GM19351 (cell line): ENCODE measurements around the gene EXOC4.

Experiments used
- ATAC-seq: cut with Tn5 transposase; IDR thresholded peaks from one replicate; pipeline ENCODE4 v1.9.1; 2021; ENCODE audit warnings: mild to moderate bottlenecking, moderate library complexity; ENCODE audit not compliant: unreplicated experiment

Gene EXOC4

GRCh38 chr7:133741078-133741477 lies 488.2 kb downstream of the EXOC4 start:
- ATAC-seq: no peak

DNA sequence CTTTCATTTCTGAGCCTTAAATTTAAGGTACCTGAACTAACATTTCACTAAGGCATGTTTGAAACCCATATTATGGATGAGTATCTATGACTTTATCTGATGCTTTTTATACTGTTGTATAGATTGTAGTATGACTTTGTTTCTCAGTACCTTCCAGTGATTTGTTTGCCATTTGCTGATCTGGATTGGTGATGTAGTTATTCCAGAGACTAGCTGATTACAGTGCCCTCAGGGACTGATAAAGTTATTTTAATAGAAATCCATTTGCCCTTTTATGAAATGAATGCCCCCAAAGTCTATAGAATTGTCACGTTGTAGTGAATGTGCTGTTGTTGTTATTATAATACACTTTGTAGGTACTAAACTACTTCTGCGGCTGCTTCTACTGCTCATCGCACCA lies 488.8 kb downstream of the EXOC4 start:
- ATAC-seq: no peak

DNA sequence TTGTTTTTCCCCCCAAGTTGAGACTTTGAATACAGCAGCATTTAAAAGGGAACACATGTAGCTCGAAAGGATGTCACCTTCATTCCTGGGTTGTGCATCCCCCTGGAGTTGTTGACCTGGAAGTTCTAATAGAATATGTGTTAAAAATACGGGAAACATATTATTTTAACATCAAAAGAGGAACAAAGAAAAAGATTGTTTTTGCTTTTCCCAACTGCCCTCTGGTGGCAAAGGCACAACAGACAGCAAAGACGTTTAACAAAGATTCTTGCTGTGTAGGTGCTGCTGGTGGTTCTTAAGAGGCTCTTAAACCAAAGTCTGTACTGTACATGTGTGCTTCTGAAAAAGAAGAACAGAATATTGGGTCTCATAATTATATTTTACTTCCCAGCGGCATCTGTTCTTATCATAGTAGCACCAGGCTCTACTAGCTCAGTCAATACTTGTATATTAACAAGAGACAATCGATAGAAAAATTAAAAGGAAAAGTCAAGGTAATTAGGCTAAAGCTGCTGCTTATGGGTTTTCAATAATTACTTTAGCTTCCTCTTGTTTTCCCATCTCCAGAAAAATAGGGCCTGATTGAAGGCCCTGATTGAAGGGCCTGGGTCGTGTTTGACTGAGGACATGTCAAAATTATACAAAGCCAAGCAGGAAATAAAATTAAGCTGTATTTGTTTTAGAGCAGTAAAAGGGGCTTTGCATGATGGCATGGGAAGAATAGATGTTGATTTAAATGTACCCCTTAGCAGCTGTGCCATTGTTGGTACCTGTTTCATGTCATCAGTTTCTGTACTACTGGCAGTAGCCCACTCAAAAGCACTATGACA lies 490.0 kb downstream of the EXOC4 start:
- ATAC-seq: no peak

GRCh38 chr7:133744451-133744850 lies 491.6 kb downstream of the EXOC4 start:
- ATAC-seq: no peak

DNA sequence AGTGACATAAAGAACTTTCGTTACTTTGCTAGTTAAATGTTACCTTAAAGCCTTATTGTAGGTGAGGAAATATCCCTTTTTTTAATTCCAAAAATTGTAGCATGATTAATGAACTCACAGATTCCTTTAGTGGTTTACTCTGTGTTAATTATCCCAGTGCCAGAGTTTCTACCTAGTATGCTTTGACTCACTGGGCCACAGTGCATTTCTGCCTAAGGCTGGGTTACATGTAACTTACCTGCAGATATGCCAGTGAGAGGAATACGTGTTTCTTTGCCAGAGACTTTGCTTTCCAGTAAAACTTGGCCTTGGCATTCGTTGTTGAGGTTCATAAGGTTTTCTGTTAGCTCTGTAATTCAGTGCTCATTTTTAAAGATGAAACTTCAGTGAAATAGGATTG lies 493.4 kb downstream of the EXOC4 start:
- no peak for ATAC-seq

- ATAC-seq: no peak
Measured at GRCh38 chr7:133746847-133747246, 494.0 kb downstream of the EXOC4 start.

DNA sequence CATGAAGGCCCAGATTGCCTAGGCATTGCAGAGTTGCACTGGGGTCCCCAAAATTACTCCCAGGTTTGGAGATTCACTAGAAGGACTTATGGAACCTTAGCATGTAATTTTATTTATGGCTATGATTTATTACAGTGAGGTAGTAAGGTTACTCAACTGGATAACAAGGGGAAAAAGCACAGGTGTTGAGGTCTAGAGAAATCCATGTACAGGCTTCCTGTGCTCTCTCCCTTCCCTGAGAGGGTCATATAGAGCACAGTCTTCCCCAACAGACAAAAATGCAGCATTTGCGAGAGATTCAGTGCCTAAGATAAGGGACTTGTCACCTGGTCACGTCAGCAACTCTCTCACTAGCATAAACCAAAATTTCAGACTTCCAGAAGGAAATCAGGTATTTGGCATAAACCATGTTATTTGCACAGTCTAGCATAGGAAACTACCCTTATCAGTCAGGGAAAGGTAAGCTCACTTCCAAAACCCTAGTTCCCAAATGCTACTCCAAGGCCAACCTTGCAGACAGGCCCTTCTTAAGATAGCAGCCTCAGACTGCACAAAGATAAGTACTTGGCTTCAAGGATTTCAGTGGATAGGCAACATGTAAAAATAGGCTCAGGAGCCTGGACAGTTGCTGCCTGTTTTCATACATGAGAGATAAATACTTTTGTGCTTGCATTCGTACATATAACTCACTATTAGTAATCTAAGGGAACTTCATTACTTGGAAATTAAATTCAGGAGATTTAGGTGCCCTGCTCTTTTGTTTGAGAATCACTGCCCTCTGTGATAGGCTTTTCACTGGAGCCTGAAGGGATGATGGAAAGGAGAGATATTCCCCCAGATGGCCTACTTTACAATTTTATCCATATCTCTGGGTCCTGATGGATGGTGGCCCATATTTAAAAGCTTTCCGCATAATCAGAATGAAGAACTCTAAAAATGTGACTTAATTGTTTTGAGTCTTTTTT lies 495.8 kb downstream of the EXOC4 start:
- no peak for ATAC-seq

DNA sequence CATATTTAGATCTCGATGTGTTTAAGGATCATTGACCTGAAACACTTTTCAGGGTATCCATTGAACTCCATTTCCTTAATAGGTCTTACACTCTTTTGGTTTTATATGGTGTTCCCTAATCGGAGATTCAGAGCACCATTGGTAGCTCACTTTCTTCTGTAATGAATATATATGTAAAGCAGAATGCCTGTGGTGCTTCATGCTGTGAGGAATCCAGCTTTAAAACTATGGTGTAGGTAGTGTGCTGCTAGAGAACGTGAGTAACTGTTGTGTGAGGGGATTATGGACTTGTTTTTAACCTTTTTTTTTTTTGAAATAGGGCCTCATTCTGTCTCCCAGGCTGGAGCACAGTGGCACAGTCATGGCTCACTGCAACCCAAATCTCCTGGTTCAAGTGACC lies 497.4 kb downstream of the EXOC4 start:
- no peak for ATAC-seq

DNA sequence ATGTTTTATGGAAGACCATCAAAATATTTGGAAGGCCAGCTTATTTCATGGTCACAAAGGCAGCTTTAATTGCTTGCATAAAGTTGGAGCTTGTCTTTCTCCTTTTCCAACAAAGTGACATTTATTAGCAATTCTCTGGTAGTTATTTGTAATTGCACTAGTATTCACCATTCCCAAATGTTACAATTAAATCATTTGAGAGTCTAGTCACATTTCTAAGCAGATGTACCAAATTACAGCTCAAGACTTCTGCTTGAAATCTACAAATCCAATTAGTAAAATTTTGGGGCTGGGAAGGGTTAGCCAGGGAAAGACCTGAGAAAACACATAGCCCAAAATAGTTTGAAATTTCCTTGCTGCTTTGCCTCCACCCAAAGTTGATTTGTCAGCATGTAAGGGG lies 498.2 kb downstream of the EXOC4 start:
- ATAC-seq: no peak

GRCh38 chr7:133753513-133753912 lies 500.6 kb downstream of the EXOC4 start:
- no peak for ATAC-seq

DNA sequence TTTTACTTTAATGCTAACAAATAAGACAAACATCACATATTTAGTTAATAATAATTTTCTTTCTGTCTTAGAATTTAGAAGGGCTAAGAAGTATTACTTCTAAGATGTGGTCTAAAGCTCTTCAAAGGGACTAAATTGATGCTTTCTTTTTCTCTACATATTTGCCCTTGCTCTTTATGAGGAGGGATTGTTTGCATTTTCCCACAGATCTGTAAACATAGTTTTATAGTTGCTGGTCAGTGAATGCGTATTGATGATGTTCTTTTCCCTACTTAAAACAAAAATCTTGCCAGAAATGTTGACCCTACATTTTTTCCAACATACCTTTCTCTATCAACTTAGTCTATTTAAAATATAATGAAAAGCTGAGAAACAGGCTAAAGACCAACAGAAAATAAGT lies 501.8 kb downstream of the EXOC4 start:
- no peak for ATAC-seq

DNA sequence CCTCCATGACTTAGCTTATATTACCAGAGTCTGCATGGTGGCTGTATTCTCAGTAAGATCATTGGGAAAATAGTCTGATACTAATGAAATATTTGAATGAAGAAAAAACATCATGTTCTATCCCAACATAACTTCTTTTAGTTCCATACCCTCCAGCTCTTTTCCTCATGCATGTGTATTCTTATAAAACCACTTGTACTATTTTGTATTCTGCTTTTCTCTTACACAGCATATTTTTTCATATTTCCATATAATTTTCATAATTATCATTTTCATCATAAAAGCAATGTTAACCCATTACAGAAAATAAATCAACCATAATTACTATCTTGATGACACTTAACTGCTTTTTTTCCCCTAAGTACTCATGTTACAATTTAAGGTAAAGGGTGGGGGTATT lies 503.0 kb downstream of the EXOC4 start:
- ATAC-seq: no peak

DNA sequence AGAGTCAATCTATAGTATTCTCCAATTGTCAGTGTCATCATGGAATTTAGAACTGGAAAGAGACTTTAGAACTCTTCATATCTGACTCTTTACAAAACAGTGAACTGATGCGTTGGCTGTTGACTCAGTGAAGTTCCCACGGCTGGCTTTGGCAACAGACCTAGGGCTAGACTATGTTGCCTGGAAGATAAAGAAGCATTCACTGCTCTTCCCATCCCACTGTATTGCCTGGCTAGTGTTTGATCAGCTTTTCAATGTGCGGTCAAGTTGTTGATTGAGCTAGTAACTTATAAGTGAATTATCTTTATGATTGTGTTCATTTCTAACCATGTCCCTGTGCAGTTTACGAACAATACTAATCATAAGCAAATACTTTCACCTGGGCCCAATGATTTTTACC lies 508.6 kb downstream of the EXOC4 start:
- ATAC-seq: no peak

- ATAC-seq: no peak
Measured at GRCh38 chr7:133763076-133763640, 510.3 kb downstream of the EXOC4 start.

DNA sequence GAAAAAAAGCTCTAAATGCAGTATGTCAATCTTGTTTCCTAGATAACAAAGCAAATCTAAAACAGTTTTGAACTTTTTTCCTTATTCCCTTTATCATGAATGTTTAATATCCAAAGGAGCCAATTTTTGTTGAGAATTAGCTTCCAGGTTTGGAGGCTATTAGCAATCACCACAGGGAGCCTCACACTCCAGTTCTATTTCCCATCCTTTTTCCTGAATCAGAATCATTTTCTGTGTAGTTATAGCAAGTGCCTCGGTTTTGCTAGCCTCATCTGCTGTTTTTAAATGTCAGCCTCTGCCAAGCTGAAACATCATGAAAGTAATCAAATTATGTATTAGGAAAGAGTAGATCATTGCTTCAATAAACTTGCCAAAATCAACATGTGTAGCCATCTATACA lies 516.8 kb downstream of the EXOC4 start:
- no peak for ATAC-seq

- ATAC-seq: no peak
Measured at GRCh38 chr7:133770863-133771492, 518.1 kb downstream of the EXOC4 start.

DNA sequence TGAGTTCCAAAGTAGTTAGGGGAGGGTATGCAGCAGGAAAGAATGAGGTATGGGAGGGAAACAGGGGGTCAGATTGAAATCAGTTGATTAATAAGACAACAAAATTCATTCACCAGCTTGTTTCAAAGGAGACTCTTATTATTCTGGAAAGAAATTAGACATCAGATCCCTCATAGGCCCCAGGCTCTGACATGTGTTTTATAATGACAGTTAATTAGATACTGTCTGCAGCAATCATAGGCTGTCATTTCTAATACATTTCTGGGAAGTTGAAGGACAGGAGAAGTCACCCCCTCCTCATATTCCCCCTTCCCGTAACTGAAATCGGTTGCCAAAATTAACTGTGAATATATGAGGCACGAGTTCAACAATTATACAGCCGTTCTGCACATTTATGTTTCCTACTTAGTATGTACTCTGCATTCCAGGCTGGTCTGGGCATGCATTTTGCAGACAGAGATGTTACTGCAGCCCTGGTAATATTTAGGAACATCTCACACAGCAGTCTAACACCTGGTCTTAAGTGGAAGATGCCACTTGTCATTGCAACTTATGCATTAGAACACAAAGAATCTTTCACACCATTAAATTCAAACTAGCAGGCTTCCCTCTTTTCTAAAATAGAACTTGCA lies 519.0 kb downstream of the EXOC4 start:
- ATAC-seq: no peak

DNA sequence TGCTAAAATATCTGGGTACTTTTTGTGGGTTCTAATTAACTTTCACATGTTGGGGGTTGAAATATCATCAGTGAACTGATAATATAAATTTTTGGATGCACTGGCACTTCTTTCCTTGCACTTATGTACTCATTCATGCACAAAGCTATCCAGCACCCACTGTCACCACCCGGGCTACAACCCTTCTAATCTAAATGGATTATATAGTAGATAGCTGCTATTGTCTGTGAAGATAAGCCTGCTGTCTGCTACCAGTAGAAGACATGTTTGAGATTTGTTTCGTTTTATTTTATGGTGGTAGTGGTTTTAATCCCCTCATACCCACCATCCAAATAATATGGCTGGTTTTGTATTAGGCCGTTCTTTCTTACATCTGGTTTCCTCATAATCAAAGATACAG lies 520.7 kb downstream of the EXOC4 start:
- no peak for ATAC-seq

- no peak for ATAC-seq
Measured at GRCh38 chr7:133775201-133775600, 522.3 kb downstream of the EXOC4 start.

- no peak for ATAC-seq
Measured at GRCh38 chr7:133776266-133776665, 523.4 kb downstream of the EXOC4 start.

DNA sequence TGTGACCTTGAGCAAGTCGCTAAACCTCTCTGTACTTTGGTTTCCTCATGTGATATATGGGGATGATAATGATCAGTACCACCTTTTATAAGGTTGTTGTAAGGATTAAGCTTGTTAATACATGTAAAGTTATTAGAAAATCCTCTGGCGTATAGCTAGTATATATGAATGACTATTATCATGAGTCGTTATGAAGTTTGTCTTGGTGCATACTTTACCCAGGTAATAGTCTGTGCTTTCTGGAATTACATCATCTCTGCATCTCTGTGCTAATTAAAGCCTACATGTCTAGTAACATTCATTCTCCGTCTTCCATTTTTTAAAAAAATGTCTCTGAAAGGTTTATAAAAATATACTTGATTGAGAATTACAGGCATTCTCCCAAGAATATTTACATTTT lies 524.8 kb downstream of the EXOC4 start:
- ATAC-seq: no peak
